HepG2 (cell line): ENCODE data around the gene TMEM187. TPM values are rescaled to one million over a fixed set of nuclear protein-coding genes. Genes with fewer than 3 reads are reported as not detected.
A peak's percentile ranks its signal among the peaks of the same experiment; 100 is the strongest.

Source experiments
- CEBPB ChIP-seq: IDR thresholded peaks from 2 replicates; pipeline ENCODE4 v1.6.1; 2011; ENCODE audit warnings: low read depth, low read length, improper control_type of control experiment, borderline replicate concordance
- ELF3 ChIP-seq: IDR thresholded peaks from 2 replicates; pipeline ENCODE4 v1.6.1; 2016; ENCODE audit warnings: missing genetic modification reagents, missing compliant biosample characterization
- GPBP1L1 ChIP-seq: sonication (generic); formaldehyde crosslinking; IDR thresholded peaks from 2 replicates; pipeline ENCODE4 v1.5.0; 2020; ENCODE audit warnings: mild to moderate bottlenecking, missing genetic modification reagents
- POLR2AphosphoS5 ChIP-seq: IDR thresholded peaks from 2 replicates; pipeline ENCODE4 v1.6.1; 2012; ENCODE audit warnings: low read depth, low read length
- RELA ChIP-seq: sonication (generic); formaldehyde crosslinking; IDR thresholded peaks from 2 replicates; pipeline ENCODE4 v1.4.0; 2020; ENCODE audit warnings: missing genetic modification reagents
- RNF2 ChIP-seq: fragments of 450-650 bp; conservative IDR thresholded peaks from 2 replicates; pipeline ENCODE4 v1.6.1; 2016; ENCODE audit warnings: low read depth
- SIN3B ChIP-seq: fragments of 150-350 bp; IDR thresholded peaks from 2 replicates; pipeline ENCODE4 v1.6.1; 2014; ENCODE audit warnings: low read length
- SRY ChIP-seq: sonication (generic); formaldehyde crosslinking; IDR thresholded peaks from 2 replicates; pipeline ENCODE4 v1.8.0; 2022; ENCODE audit warnings: mild to moderate bottlenecking, missing genetic modification reagents
- TBL1XR1 ChIP-seq: fragments of 150-350 bp; IDR thresholded peaks from 2 replicates; pipeline ENCODE4 v1.6.1; 2014; ENCODE audit warnings: borderline replicate concordance, low read length; ENCODE audit not compliant: partially characterized antibody
- TFAP4 ChIP-seq: sonication (generic); IDR thresholded peaks from 2 replicates; pipeline ENCODE4 v1.6.1; 2016; ENCODE audit warnings: low read depth, borderline replicate concordance
- UBTF ChIP-seq: sonication (generic); formaldehyde crosslinking; IDR thresholded peaks from 2 replicates; pipeline ENCODE4 v1.4.0; 2020; ENCODE audit warnings: mild to moderate bottlenecking, missing genetic modification reagents
- ZBTB3 ChIP-seq: sonication (generic); formaldehyde crosslinking; IDR thresholded peaks from 2 replicates; pipeline ENCODE4 v1.4.0; 2020; ENCODE audit warnings: low read depth, mild to moderate bottlenecking, moderate library complexity, missing genetic modification reagents, borderline replicate concordance
- ZNF138 ChIP-seq: sonication (generic); formaldehyde crosslinking; IDR thresholded peaks from 2 replicates; pipeline ENCODE4 v1.5.0; 2020; ENCODE audit warnings: mild to moderate bottlenecking, low read depth, missing genetic modification reagents
- ZNF724P ChIP-seq: sonication (generic); formaldehyde crosslinking; IDR thresholded peaks from 2 replicates; pipeline ENCODE4 v1.8.0; 2022; ENCODE audit warnings: missing genetic modification reagents, borderline replicate concordance
- ZSCAN30 ChIP-seq: sonication (generic); formaldehyde crosslinking; IDR thresholded peaks from 2 replicates; pipeline ENCODE4 v1.5.0; 2020; ENCODE audit warnings: mild to moderate bottlenecking, missing genetic modification reagents
- polyA plus RNA-seq, 8 experiments: library from polyadenylated mRNA; depleted of rRNA in 3 of 8; stranded (reverse) in 7 of 8; unstranded in 1 of 8; fragments of >200 nt; fragmentation: Illumina TruSeq in 4 of 8; extraction: Trizol in 4 of 8; gene quantifications; 2 replicates each; pipeline versions ENCODE4 v1.2.1 to v1.2.3, GENCODE V29; 2011 to 2016; ENCODE audit warnings: low read depth in 4 of 8, missing spikeins in 1 of 8, mixed read lengths in 1 of 8; ENCODE audit not compliant: insufficient read depth in 1 of 8
- total RNA-seq, 5 experiments: library from RNA; depleted of rRNA; stranded (reverse); fragments of >200 nt; fragmentation: Illumina TruSeq; extraction: Trizol; gene quantifications; 2 replicates each; pipeline ENCODE4 v1.2.3, GENCODE V29; 2016; ENCODE audit warnings: low read depth in 1 of 5
- TF ChIP-seq, protein P1 (sequence below): IDR thresholded peaks from 2 replicates; pipeline ENCODE4 v1.6.1; 2012; ENCODE audit warnings: inconsistent platforms
- TF ChIP-seq, protein P2 (sequence below): sonication (generic); formaldehyde crosslinking; IDR thresholded peaks from 2 replicates; pipeline ENCODE4 v1.8.1; 2023; ENCODE audit warnings: mild to moderate bottlenecking, missing genetic modification reagents
- TF ChIP-seq, protein P3 (sequence below): IDR thresholded peaks from 2 replicates; pipeline ENCODE4 v1.6.1; 2016
- TF ChIP-seq, protein P4 (sequence below): sonication (generic); formaldehyde crosslinking; IDR thresholded peaks from 2 replicates; pipeline ENCODE4 v1.5.0; 2020; ENCODE audit warnings: mild to moderate bottlenecking, missing genetic modification reagents

TMEM187 gene
- total and polyA plus RNA-seq, 2 of the 13 experiments (the other 11 are each of a cell fraction or from before 2014, with no cell fraction given), result 2.2 to 6.2 TPM

- TF ChIP-seq ELF3 (CRISPR knock-in tag) (0 out of 2 replicates have a peak, but pooled peaks have one; percentile 15), CEBPB (no peak), TBL1XR1 (no peak), ZNF724P (no peak), SIN3B (no peak), TFAP4 (no peak), POLR2AphosphoS5 (no peak), UBTF (no peak; the same call in 1 of the 2 replicates), ZSCAN30 (no peak), GPBP1L1 (CRISPR knock-in tag) (no peak), ZBTB3 (no peak), RELA (no peak), RNF2 (no peak), SRY (CRISPR knock-in tag) (no peak), ZNF138 (CRISPR knock-in tag) (no peak)
- TF ChIP-seq, protein P1, sequence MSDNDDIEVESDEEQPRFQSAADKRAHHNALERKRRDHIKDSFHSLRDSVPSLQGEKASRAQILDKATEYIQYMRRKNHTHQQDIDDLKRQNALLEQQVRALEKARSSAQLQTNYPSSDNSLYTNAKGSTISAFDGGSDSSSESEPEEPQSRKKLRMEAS, result no peak
- TF ChIP-seq, protein P2, sequence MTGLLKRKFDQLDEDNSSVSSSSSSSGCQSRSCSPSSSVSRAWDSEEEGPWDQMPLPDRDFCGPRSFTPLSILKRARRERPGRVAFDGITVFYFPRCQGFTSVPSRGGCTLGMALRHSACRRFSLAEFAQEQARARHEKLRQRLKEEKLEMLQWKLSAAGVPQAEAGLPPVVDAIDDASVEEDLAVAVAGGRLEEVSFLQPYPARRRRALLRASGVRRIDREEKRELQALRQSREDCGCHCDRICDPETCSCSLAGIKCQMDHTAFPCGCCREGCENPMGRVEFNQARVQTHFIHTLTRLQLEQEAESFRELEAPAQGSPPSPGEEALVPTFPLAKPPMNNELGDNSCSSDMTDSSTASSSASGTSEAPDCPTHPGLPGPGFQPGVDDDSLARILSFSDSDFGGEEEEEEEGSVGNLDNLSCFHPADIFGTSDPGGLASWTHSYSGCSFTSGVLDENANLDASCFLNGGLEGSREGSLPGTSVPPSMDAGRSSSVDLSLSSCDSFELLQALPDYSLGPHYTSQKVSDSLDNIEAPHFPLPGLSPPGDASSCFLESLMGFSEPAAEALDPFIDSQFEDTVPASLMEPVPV, result no peak
- TF ChIP-seq, protein P3, sequence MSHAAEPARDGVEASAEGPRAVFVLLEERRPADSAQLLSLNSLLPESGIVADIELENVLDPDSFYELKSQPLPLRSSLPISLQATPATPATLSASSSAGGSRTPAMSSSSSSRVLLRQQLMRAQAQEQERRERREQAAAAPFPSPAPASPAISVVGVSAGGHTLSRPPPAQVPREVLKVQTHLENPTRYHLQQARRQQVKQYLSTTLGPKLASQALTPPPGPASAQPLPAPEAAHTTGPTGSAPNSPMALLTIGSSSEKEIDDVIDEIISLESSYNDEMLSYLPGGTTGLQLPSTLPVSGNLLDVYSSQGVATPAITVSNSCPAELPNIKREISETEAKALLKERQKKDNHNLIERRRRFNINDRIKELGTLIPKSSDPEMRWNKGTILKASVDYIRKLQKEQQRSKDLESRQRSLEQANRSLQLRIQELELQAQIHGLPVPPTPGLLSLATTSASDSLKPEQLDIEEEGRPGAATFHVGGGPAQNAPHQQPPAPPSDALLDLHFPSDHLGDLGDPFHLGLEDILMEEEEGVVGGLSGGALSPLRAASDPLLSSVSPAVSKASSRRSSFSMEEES (CRISPR knock-in tag), result no peak
- TF ChIP-seq, protein P4, sequence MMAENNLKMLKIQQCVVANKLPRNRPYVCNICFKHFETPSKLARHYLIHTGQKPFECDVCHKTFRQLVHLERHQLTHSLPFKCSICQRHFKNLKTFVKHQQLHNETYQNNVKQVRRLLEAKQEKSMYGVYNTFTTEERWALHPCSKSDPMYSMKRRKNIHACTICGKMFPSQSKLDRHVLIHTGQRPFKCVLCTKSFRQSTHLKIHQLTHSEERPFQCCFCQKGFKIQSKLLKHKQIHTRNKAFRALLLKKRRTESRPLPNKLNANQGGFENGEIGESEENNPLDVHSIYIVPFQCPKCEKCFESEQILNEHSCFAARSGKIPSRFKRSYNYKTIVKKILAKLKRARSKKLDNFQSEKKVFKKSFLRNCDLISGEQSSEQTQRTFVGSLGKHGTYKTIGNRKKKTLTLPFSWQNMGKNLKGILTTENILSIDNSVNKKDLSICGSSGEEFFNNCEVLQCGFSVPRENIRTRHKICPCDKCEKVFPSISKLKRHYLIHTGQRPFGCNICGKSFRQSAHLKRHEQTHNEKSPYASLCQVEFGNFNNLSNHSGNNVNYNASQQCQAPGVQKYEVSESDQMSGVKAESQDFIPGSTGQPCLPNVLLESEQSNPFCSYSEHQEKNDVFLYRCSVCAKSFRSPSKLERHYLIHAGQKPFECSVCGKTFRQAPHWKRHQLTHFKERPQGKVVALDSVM (CRISPR knock-in tag), result peak; percentile 96
Observed at GRCh38 chrX:153947009-153947769, 25.4 kb upstream of the TMEM187 start (continued).
